Osteoblast (primary cell): ENCODE results near the gene PLK4. TPM values are rescaled to one million over a fixed set of nuclear protein-coding genes. Genes with fewer than 3 reads are reported as not detected.

ENCODE experiments used
- DNase-seq: peaks from one replicate; pipeline ENCODE4 v3.0.0; 2011; ENCODE audit warnings: low spot score, mixed read lengths; ENCODE audit not compliant: insufficient read length; ENCODE audit errors: missing footprints
- H2AFZ ChIP-seq: 2 replicates; pipeline ENCODE4 v1.6.0; 2011; ENCODE audit warnings: mild to moderate bottlenecking, low read length
- H3K27ac ChIP-seq: 2 replicates; pipeline ENCODE4 v1.5.1; 2011; ENCODE audit warnings: mild to moderate bottlenecking, low read depth, low read length, moderate library complexity
- H3K27me3 ChIP-seq: 2 replicates; pipeline ENCODE4 v1.6.0; 2012; ENCODE audit warnings: mild to moderate bottlenecking, control low read depth, inconsistent platforms, low read length, moderate library complexity; ENCODE audit not compliant: insufficient read depth
- H3K36me3 ChIP-seq: 2 replicates; pipeline ENCODE4 v1.5.1; 2011; ENCODE audit warnings: mild to moderate bottlenecking, low read length, control low read depth, moderate library complexity; ENCODE audit not compliant: insufficient read depth
- H3K4me1 ChIP-seq: 2 replicates; pipeline ENCODE4 v1.5.1; 2011; ENCODE audit warnings: mild to moderate bottlenecking, low read length, control low read depth, moderate library complexity; ENCODE audit not compliant: insufficient read depth
- H3K4me2 ChIP-seq: 2 replicates; pipeline ENCODE4 v1.6.0; 2011; ENCODE audit warnings: mild to moderate bottlenecking, low read length; ENCODE audit not compliant: insufficient read depth
- H3K4me3 ChIP-seq: fragments of 200-600 bp; sonication (generic); 3 replicates; pipeline ENCODE4 v1.5.1; 2012; ENCODE audit warnings: mild to moderate bottlenecking, low read length, inconsistent platforms; ENCODE audit not compliant: insufficient read depth
- H3K79me2 ChIP-seq: 2 replicates; pipeline ENCODE4 v1.6.0; 2012; ENCODE audit warnings: mild to moderate bottlenecking, low read length, control low read depth, inconsistent platforms; ENCODE audit not compliant: insufficient read depth
- H3K9me3 ChIP-seq: 2 replicates; pipeline ENCODE4 v1.5.1; 2011; ENCODE audit warnings: low read depth, low read length, control low read depth
- H4K20me1 ChIP-seq: 2 replicates; pipeline ENCODE4 v1.6.0; 2012; ENCODE audit warnings: mild to moderate bottlenecking, low read length, control low read depth; ENCODE audit not compliant: insufficient read depth
- CTCF ChIP-seq: IDR thresholded peaks from 2 replicates; pipeline ENCODE4 v1.5.1; 2011; ENCODE audit warnings: mild to moderate bottlenecking, low read depth, low read length, moderate library complexity; ENCODE audit errors: extremely low read depth
- total RNA-seq: library from RNA; depleted of rRNA; stranded (reverse); fragments of >200 nt; gene quantifications from 2 replicates; pipeline ENCODE4 v1.2.3, GENCODE V29; 2012

Gene PLK4
- total RNA-seq, 1 donor = 2.2 TPM

GRCh38 chr4:127844601-127845116 is 36.0 kb upstream of the PLK4 start:
- no peak overlapping the region for H3K4me2 ChIP-seq
- H3K27ac ChIP-seq = no peak overlapping the region
- no peak overlapping the region for H2AFZ ChIP-seq
- peak; percentile 42 for DNase-seq
- TF ChIP-seq CTCF = no peak
- no peaks in the 10 kb centered on the region for H3K36me3 ChIP-seq
- H3K9me3 ChIP-seq = peaks cover 5% of the 10 kb centered on the region
- no peaks in the 10 kb centered on the region for H3K4me1 ChIP-seq
- H3K4me3 ChIP-seq = no peak overlapping the region
- H3K79me2 ChIP-seq = no peaks in the 10 kb centered on the region
- no peaks in the 10 kb centered on the region for H3K27me3 ChIP-seq
- no peaks in the 10 kb centered on the region for H4K20me1 ChIP-seq

DNA sequence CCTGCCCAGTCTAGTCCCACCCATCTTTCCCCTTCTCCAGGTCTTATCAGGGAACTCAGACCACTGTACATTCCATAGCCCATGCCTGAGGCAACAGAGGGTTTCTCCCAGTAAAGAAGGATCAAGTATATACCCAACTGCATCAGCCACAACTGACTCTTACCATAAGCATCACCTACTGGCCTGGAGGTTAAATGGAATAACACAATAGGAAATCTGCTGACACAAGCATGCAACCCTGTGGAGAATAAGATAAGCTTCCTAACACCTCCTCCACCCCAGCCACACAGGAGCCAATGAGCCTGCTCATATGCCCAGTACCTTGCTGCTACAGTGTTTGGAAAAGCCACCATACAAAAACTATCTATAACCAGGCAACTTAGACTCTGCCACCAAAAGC is 34.6 kb upstream of the PLK4 start:
- H3K27ac ChIP-seq = no peak overlapping the region
- no peak overlapping the region for H3K4me3 ChIP-seq
- H2AFZ ChIP-seq = no peak overlapping the region
- H3K9me3 ChIP-seq = peaks cover 7% of the 10 kb centered on the region
- no peaks in the 10 kb centered on the region for H3K36me3 ChIP-seq
- no peaks in the 10 kb centered on the region for H4K20me1 ChIP-seq
- H3K4me1 ChIP-seq = no peaks in the 10 kb centered on the region
- H3K79me2 ChIP-seq = no peaks in the 10 kb centered on the region
- no peak for TF ChIP-seq CTCF
- H3K27me3 ChIP-seq = no peaks in the 10 kb centered on the region
- no peak for DNase-seq
- no peak overlapping the region for H3K4me2 ChIP-seq

- Histone ChIP-seq H3K4me1 (no peaks in the 10 kb centered on the region), H4K20me1 (no peaks in the 10 kb centered on the region), H3K79me2 (no peaks in the 10 kb centered on the region), H2AFZ (no peak overlapping the region), H3K4me3 (no peak overlapping the region), H3K4me2 (no peak overlapping the region), H3K27ac (no peak overlapping the region), H3K36me3 (no peaks in the 10 kb centered on the region), H3K9me3 (peaks cover 7% of the 10 kb centered on the region), H3K27me3 (no peaks in the 10 kb centered on the region)
- DNase-seq = no peak
- TF ChIP-seq CTCF = no peak
Observed at GRCh38 chr4:127846765-127847164, 33.9 kb upstream of the PLK4 start.

- Histone ChIP-seq H4K20me1 (no peaks in the 10 kb centered on the region), H3K4me3 (no peak overlapping the region), H2AFZ (no peak overlapping the region), H3K4me1 (no peaks in the 10 kb centered on the region), H3K4me2 (no peak overlapping the region), H3K27me3 (no peaks in the 10 kb centered on the region), H3K27ac (no peak overlapping the region), H3K79me2 (no peaks in the 10 kb centered on the region), H3K9me3 (peaks cover 7% of the 10 kb centered on the region), H3K36me3 (no peaks in the 10 kb centered on the region)
- no peak for TF ChIP-seq CTCF
- DNase-seq = no peak
Observed at GRCh38 chr4:127849505-127850234, 31.0 kb upstream of the PLK4 start.
